WTC11 (cell line): Measurements from ENCODE around the gene KIF3C.

Experiments
- AFF4 ChIP-seq: sonication (generic); formaldehyde crosslinking; IDR thresholded peaks from 2 replicates; pipeline ENCODE4 v1.8.1; 2023; ENCODE audit warnings: mild to moderate bottlenecking, missing genetic modification reagents, borderline replicate concordance
- GABPB1 ChIP-seq: sonication (generic); formaldehyde crosslinking; IDR thresholded peaks from 2 replicates; pipeline ENCODE4 v1.8.1; 2023; ENCODE audit warnings: mild to moderate bottlenecking, missing genetic modification reagents
- MAX ChIP-seq: sonication (generic); formaldehyde crosslinking; IDR thresholded peaks from 2 replicates; pipeline ENCODE4 v1.8.0; 2022; ENCODE audit warnings: mild to moderate bottlenecking, missing genetic modification reagents
- NR2C2 ChIP-seq: sonication (generic); formaldehyde crosslinking; IDR thresholded peaks from 2 replicates; pipeline ENCODE4 v1.8.0; 2022; ENCODE audit warnings: mild to moderate bottlenecking, missing genetic modification reagents
- NR3C1 ChIP-seq: sonication (generic); formaldehyde crosslinking; conservative IDR thresholded peaks from 2 replicates; pipeline ENCODE4 v1.8.1; 2023; ENCODE audit warnings: low read depth, mild to moderate bottlenecking, missing genetic modification reagents
- PRDM15 ChIP-seq: sonication (generic); formaldehyde crosslinking; IDR thresholded peaks from 2 replicates; pipeline ENCODE4 v1.8.0; 2022; ENCODE audit warnings: missing genetic modification reagents
- ZNF512 ChIP-seq: sonication (generic); formaldehyde crosslinking; IDR thresholded peaks from 2 replicates; pipeline ENCODE4 v1.8.1; 2022; ENCODE audit warnings: missing genetic modification reagents, borderline replicate concordance
- TF ChIP-seq, protein P1 (sequence below): fragments of 200-600 bp; IDR thresholded peaks from 2 replicates; pipeline ENCODE4 v1.8.0; 2022; ENCODE audit warnings: antibody characterized with exemption
- TF ChIP-seq, protein P2 (sequence below): sonication (generic); formaldehyde crosslinking; IDR thresholded peaks from 2 replicates; pipeline ENCODE4 v1.8.0; 2023; ENCODE audit warnings: missing genetic modification reagents
- TF ChIP-seq, protein P3 (sequence below): sonication (generic); formaldehyde crosslinking; conservative IDR thresholded peaks from 2 replicates; pipeline ENCODE4 v1.8.1; 2023; ENCODE audit warnings: mild to moderate bottlenecking, low read depth, missing genetic modification reagents, moderate library complexity
- TF ChIP-seq, protein P4 (sequence below): sonication (generic); formaldehyde crosslinking; IDR thresholded peaks from 2 replicates; pipeline ENCODE4 v1.8.0; 2022; ENCODE audit warnings: mild to moderate bottlenecking, missing genetic modification reagents
- TF ChIP-seq, protein P5 (sequence below): fragments of 250-450 bp; sonication (Bioruptor Pico); IDR thresholded peaks from 2 replicates; pipeline ENCODE4 v1.9.0; 2021; ENCODE audit warnings: mild to moderate bottlenecking, borderline replicate concordance

- TF ChIP-seq, protein P1, sequence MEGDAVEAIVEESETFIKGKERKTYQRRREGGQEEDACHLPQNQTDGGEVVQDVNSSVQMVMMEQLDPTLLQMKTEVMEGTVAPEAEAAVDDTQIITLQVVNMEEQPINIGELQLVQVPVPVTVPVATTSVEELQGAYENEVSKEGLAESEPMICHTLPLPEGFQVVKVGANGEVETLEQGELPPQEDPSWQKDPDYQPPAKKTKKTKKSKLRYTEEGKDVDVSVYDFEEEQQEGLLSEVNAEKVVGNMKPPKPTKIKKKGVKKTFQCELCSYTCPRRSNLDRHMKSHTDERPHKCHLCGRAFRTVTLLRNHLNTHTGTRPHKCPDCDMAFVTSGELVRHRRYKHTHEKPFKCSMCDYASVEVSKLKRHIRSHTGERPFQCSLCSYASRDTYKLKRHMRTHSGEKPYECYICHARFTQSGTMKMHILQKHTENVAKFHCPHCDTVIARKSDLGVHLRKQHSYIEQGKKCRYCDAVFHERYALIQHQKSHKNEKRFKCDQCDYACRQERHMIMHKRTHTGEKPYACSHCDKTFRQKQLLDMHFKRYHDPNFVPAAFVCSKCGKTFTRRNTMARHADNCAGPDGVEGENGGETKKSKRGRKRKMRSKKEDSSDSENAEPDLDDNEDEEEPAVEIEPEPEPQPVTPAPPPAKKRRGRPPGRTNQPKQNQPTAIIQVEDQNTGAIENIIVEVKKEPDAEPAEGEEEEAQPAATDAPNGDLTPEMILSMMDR: no peak
- TF ChIP-seq, protein P2, sequence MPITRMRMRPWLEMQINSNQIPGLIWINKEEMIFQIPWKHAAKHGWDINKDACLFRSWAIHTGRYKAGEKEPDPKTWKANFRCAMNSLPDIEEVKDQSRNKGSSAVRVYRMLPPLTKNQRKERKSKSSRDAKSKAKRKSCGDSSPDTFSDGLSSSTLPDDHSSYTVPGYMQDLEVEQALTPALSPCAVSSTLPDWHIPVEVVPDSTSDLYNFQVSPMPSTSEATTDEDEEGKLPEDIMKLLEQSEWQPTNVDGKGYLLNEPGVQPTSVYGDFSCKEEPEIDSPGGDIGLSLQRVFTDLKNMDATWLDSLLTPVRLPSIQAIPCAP (CRISPR knock-in tag): no peak
- no peak for TF ChIP-seq PRDM15
- no peak for TF ChIP-seq NR3C1 (CRISPR knock-in tag)
- TF ChIP-seq, protein P3, sequence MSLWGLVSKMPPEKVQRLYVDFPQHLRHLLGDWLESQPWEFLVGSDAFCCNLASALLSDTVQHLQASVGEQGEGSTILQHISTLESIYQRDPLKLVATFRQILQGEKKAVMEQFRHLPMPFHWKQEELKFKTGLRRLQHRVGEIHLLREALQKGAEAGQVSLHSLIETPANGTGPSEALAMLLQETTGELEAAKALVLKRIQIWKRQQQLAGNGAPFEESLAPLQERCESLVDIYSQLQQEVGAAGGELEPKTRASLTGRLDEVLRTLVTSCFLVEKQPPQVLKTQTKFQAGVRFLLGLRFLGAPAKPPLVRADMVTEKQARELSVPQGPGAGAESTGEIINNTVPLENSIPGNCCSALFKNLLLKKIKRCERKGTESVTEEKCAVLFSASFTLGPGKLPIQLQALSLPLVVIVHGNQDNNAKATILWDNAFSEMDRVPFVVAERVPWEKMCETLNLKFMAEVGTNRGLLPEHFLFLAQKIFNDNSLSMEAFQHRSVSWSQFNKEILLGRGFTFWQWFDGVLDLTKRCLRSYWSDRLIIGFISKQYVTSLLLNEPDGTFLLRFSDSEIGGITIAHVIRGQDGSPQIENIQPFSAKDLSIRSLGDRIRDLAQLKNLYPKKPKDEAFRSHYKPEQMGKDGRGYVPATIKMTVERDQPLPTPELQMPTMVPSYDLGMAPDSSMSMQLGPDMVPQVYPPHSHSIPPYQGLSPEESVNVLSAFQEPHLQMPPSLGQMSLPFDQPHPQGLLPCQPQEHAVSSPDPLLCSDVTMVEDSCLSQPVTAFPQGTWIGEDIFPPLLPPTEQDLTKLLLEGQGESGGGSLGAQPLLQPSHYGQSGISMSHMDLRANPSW: no peak
- TF ChIP-seq ZNF512 (CRISPR knock-in tag): no peak
- TF ChIP-seq MAX (CRISPR knock-in tag): no peak
- TF ChIP-seq, protein P4, sequence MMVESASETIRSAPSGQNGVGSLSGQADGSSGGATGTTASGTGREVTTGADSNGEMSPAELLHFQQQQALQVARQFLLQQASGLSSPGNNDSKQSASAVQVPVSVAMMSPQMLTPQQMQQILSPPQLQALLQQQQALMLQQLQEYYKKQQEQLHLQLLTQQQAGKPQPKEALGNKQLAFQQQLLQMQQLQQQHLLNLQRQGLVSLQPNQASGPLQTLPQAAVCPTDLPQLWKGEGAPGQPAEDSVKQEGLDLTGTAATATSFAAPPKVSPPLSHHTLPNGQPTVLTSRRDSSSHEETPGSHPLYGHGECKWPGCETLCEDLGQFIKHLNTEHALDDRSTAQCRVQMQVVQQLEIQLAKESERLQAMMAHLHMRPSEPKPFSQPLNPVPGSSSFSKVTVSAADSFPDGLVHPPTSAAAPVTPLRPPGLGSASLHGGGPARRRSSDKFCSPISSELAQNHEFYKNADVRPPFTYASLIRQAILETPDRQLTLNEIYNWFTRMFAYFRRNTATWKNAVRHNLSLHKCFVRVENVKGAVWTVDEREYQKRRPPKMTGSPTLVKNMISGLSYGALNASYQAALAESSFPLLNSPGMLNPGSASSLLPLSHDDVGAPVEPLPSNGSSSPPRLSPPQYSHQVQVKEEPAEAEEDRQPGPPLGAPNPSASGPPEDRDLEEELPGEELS (CRISPR knock-in tag): no peak
- no peak for TF ChIP-seq AFF4
- TF ChIP-seq, protein P5, sequence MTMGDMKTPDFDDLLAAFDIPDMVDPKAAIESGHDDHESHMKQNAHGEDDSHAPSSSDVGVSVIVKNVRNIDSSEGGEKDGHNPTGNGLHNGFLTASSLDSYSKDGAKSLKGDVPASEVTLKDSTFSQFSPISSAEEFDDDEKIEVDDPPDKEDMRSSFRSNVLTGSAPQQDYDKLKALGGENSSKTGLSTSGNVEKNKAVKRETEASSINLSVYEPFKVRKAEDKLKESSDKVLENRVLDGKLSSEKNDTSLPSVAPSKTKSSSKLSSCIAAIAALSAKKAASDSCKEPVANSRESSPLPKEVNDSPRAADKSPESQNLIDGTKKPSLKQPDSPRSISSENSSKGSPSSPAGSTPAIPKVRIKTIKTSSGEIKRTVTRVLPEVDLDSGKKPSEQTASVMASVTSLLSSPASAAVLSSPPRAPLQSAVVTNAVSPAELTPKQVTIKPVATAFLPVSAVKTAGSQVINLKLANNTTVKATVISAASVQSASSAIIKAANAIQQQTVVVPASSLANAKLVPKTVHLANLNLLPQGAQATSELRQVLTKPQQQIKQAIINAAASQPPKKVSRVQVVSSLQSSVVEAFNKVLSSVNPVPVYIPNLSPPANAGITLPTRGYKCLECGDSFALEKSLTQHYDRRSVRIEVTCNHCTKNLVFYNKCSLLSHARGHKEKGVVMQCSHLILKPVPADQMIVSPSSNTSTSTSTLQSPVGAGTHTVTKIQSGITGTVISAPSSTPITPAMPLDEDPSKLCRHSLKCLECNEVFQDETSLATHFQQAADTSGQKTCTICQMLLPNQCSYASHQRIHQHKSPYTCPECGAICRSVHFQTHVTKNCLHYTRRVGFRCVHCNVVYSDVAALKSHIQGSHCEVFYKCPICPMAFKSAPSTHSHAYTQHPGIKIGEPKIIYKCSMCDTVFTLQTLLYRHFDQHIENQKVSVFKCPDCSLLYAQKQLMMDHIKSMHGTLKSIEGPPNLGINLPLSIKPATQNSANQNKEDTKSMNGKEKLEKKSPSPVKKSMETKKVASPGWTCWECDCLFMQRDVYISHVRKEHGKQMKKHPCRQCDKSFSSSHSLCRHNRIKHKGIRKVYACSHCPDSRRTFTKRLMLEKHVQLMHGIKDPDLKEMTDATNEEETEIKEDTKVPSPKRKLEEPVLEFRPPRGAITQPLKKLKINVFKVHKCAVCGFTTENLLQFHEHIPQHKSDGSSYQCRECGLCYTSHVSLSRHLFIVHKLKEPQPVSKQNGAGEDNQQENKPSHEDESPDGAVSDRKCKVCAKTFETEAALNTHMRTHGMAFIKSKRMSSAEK (CRISPR knock-in tag): no peak
- no peak for TF ChIP-seq GABPB1 (CRISPR knock-in tag)
- TF ChIP-seq NR2C2: no peak
Observed at GRCh38 chr2:25957743-25958142, 24.6 kb downstream of the KIF3C start.
